ENCODE results near the gene HMMR. TPM values are rescaled to one million over a fixed set of nuclear protein-coding genes. Genes with fewer than 3 reads are reported as not detected.
"Not testable (repeated sequence)": the region's sequence is repeated elsewhere in the genome, so short reads cannot be mapped to it uniquely, and the experiment has no call there.

HMMR gene
- total RNA-seq, 1 experiment from 2014 or later: 54.9 TPM

GRCh38 chr5:163460562-163461171 is at the start of gene HMMR (continued):
- peak; percentile 86 for TF ChIP-seq SIN3A (IDR thresholded peaks at IDR 0.05; ENCODE audit: low read depth)

DNA sequence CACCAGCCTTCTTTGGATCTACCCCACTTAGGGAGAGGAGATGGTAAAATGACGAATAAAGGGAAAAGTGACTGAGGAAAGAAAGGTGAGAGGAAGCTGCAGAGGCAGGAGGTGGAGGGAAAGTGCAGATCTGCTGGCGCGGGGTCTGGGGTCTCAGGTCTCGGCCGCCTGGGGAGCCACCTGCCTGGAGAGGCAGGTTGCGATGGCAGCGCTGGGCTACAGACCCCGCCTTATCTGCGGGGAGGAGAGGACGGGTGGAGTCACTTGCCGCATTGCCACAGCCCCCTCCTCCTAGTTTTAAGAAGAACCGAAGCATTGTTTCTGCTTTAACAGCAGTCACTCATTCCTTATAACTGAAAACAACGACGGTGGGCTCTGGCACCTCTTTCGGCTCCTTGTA is 44.8 kb upstream of the HMMR start:
- ATAC-seq: not testable (repeated sequence)

GRCh38 chr5:163424836-163425235 is 35.6 kb upstream of the HMMR start:
- H3K79me2 ChIP-seq (ENCODE audit: insufficient read depth, low read length): no peaks in the 10 kb centered on the region
- BruUV-seq (replicated peaks): no TSS peak
- no peaks in the 10 kb centered on the region for H3K9me2 ChIP-seq (ENCODE audit: insufficient read depth)
- no peaks in the 10 kb centered on the region for H3K27me3 ChIP-seq (ENCODE audit: insufficient read depth, low read length)
- no peaks in the 10 kb centered on the region for H3K36me3 ChIP-seq (ENCODE audit: control insufficient read depth in 1 of 2, insufficient read depth in 2 of 2, low read length in 2 of 2)
- H3K4me2 ChIP-seq (ENCODE audit: low read length): no peak overlapping the region
- no peaks in the 10 kb centered on the region for H3K4me1 ChIP-seq (ENCODE audit: control insufficient read depth in 1 of 2, insufficient read depth in 2 of 2, low read length in 2 of 2)
- RAD21 ChIA-PET (ENCODE audit: low non-redundant PET in 1 of 2, low total read pairs in 2 of 2, uncharacterized antibody in 2 of 2, unreplicated experiment in 2 of 2): no interaction called here
- POLR2A ChIA-PET: interaction anchor here (1.8 kb wide), 1 partner anchor 13 kb away, joined by 4 read pairs; the partner anchor contains the start of gene CCNG1
- DNase-seq (ENCODE audit: low read depth, low spot score): no peak
- no peaks in the 10 kb centered on the region for H4K20me1 ChIP-seq (ENCODE audit: insufficient read depth)
- CTCF ChIA-PET: no interaction called here
- no peak overlapping the region for H2AFZ ChIP-seq (ENCODE audit: low read depth, low read length, poor library complexity, severe bottlenecking)
- no peak for ATAC-seq
- no peak overlapping the region for H3K27ac ChIP-seq (ENCODE audit: low read depth, low read length)
- H3K4me3 ChIP-seq (replicated peaks in 1 of 2; ENCODE audit: low read depth in 1 of 2, low read length in 2 of 2): no peak overlapping the region
- no peak overlapping the region for H3K9ac ChIP-seq (ENCODE audit: low read length)
- intact Hi-C loops (cut with micrococcal nuclease): no loop called here
- H3K9me3 ChIP-seq (ENCODE audit: control insufficient read depth in 1 of 2, insufficient read depth in 1 of 2, low read depth in 1 of 2, low read length in 2 of 2): no peaks in the 10 kb centered on the region
- no peak for TF ChIP-seq CBX3 (IDR thresholded peaks at IDR 0.05; ENCODE audit: low read depth)
- TF ChIP-seq JUND (IDR thresholded peaks at IDR 0.05): no peak
- TF ChIP-seq POLR2AphosphoS5 (IDR thresholded peaks at IDR 0.05; ENCODE audit: low read depth, low read length): no peak
- TF ChIP-seq SP1 (IDR thresholded peaks at IDR 0.05; ENCODE audit: low read depth): no peak
- TF ChIP-seq ZNF274 (IDR thresholded peaks at IDR 0.05; ENCODE audit: low read depth, low read length): no peak
- TF ChIP-seq SRF (IDR thresholded peaks at IDR 0.05; ENCODE audit: low read depth): no peak
- no peak for TF ChIP-seq TCF7L2 (IDR thresholded peaks at IDR 0.05; ENCODE audit: borderline replicate concordance, extremely low read depth, insufficient read depth, insufficient read length)
- TF ChIP-seq RAD21 (IDR thresholded peaks at IDR 0.05; ENCODE audit: low read depth): no peak

More for the DNA sequence above, 44.8 kb upstream of the HMMR start:
- H2AFZ ChIP-seq (ENCODE audit: low read depth, low read length, poor library complexity, severe bottlenecking); H3K9me2 ChIP-seq (ENCODE audit: insufficient read depth); H3K9ac ChIP-seq (ENCODE audit: low read length); H3K79me2 ChIP-seq (ENCODE audit: insufficient read depth, low read length); H3K4me1 ChIP-seq (ENCODE audit: control insufficient read depth in 1 of 2, insufficient read depth in 2 of 2, low read length in 2 of 2); H3K36me3 ChIP-seq (ENCODE audit: control insufficient read depth in 1 of 2, insufficient read depth in 2 of 2, low read length in 2 of 2); BruUV-seq (replicated peaks); H3K4me3 ChIP-seq (replicated peaks in 1 of 2; ENCODE audit: low read depth in 1 of 2, low read length in 2 of 2); H3K27me3 ChIP-seq (ENCODE audit: insufficient read depth, low read length); H3K9me3 ChIP-seq (ENCODE audit: control insufficient read depth in 1 of 2, insufficient read depth in 1 of 2, low read depth in 1 of 2, low read length in 2 of 2); DNase-seq (ENCODE audit: low read depth, low spot score); RAD21 ChIA-PET (ENCODE audit: low non-redundant PET in 1 of 2, low total read pairs in 2 of 2, uncharacterized antibody in 2 of 2, unreplicated experiment in 2 of 2); POLR2A ChIA-PET; H3K4me2 ChIP-seq (ENCODE audit: low read length); CTCF ChIA-PET; intact Hi-C loops (cut with micrococcal nuclease); H4K20me1 ChIP-seq (ENCODE audit: insufficient read depth); H3K27ac ChIP-seq (ENCODE audit: low read depth, low read length): not testable (repeated sequence)

DNA sequence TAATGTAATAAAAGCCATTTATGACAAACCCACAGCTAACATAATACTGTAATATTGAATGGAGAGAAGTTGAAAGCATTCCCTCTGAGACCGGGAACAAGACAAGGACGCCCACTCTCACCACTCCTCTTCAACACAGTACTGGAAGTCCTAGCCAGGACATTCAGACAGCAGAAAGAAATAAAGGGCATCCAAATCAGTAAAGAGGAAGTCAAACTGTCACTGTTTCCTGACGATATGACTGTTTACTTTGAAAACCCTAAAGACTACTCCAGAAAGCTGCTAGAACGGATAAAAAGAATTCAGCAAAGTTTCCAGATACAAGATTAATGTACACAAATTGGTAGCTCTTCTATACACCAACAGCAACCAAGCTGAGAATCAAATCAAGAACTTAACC is 34.3 kb upstream of the HMMR start:
- H3K4me1 ChIP-seq (ENCODE audit: control insufficient read depth in 1 of 2, insufficient read depth in 2 of 2, low read length in 2 of 2); H3K36me3 ChIP-seq (ENCODE audit: control insufficient read depth in 1 of 2, insufficient read depth in 2 of 2, low read length in 2 of 2); H3K4me2 ChIP-seq (ENCODE audit: low read length); H3K9ac ChIP-seq (ENCODE audit: low read length); CTCF ChIA-PET; H3K27ac ChIP-seq (ENCODE audit: low read depth, low read length); ATAC-seq; DNase-seq (ENCODE audit: low read depth, low spot score); H3K9me2 ChIP-seq (ENCODE audit: insufficient read depth); RAD21 ChIA-PET (ENCODE audit: low non-redundant PET in 1 of 2, low total read pairs in 2 of 2, uncharacterized antibody in 2 of 2, unreplicated experiment in 2 of 2); H4K20me1 ChIP-seq (ENCODE audit: insufficient read depth); POLR2A ChIA-PET; BruUV-seq (replicated peaks); H3K9me3 ChIP-seq (ENCODE audit: control insufficient read depth in 1 of 2, insufficient read depth in 1 of 2, low read depth in 1 of 2, low read length in 2 of 2); intact Hi-C loops (cut with micrococcal nuclease); H2AFZ ChIP-seq (ENCODE audit: low read depth, low read length, poor library complexity, severe bottlenecking); H3K79me2 ChIP-seq (ENCODE audit: insufficient read depth, low read length); H3K27me3 ChIP-seq (ENCODE audit: insufficient read depth, low read length); H3K4me3 ChIP-seq (replicated peaks in 1 of 2; ENCODE audit: low read depth in 1 of 2, low read length in 2 of 2): not testable (repeated sequence)
